ENCODE data around the gene PEDS1. TPM values are rescaled to one million over a fixed set of nuclear protein-coding genes. Genes with fewer than 3 reads are reported as not detected.

Gene PEDS1
- total and polyA plus RNA-seq, 2 of the 4 experiments (the other 2 are of a cell fraction) = 24.0 to 59.9 TPM

DNA sequence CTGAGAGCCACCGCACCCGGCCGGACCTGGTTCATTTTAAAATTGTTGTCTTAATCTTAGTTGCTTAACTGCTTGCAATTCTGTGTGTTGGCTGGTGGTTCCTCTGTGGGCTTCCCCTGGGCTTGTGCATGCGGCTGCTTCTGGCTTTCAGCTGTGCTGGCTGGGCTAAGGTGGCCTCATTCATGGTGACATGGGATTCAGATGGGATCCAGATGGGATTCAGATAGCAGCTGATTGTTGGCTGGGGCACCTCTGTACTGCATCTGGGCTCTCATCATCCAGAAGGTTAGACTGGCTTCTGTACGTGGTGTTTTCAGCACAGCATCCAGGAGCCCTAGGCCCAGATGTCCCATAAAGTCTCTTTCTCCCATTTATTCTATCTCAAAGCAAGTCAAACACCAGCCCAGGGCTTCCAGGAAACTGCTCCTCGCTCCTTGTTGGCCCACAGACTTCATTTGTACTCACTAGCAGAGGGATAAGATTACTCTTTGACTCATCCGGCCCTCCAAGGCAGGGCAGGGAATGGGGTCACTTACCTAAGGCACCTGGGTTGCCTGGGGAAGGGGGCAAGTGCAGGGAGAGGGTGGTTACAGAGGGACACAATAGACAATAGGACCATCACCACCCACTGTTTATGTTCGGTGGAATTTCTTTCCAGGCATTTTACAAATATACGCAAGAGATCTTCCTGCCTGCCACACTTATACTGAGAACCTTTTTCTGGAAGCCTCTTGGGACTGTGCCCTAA, 10.2 kb upstream of the PEDS1 start:
- Histone ChIP-seq H3K79me1 (ENCODE audit: low read depth in 1 of 2, low read length in 2 of 2) (peaks cover 0 to 23% of the 10 kb centered on the region in 2 experiments; a peak in 1 of 4 replicates), H2BK5ac (ENCODE audit: low read depth, low read length, poor library complexity, severe bottlenecking) (peak overlapping the region; percentile 65), H4K91ac (ENCODE audit: insufficient read depth, low read depth, low read length) (peak overlapping the region; percentile 84), H3K9me1 (ENCODE audit: insufficient read depth, low read length) (peaks cover 16% of the 10 kb centered on the region; the same call in 1 of the 2 replicates), H3K27ac (ENCODE audit: insufficient read depth, low read length) (peak overlapping the region; percentile 69), H2AFZ (replicated peaks; ENCODE audit: low read length, poor library complexity) (peak overlapping the region; percentile 69), H4K5ac (ENCODE audit: low read depth, low read length) (peak overlapping the region; percentile 45), H3K18ac (ENCODE audit: low read depth, low read length) (peak overlapping the region; percentile 38), H2BK20ac (ENCODE audit: low read depth, low read length) (peak overlapping the region; percentile 88), H4K20me1 (ENCODE audit: insufficient read depth, low read length) (no peaks in the 10 kb centered on the region), H3K56ac (ENCODE audit: extremely low read depth, insufficient read depth, low read length) (no peak overlapping the region), H4K8ac (ENCODE audit: low read depth in 2 of 2, low read length in 2 of 2) (peak overlapping the region; percentile 41 to 87), H3K9ac (ENCODE audit: low read depth, low read length) (no peak overlapping the region), H3K9me3 (ENCODE audit: control insufficient read depth, insufficient read depth, low read length) (no peaks in the 10 kb centered on the region), H3K14ac (replicated peaks; ENCODE audit: low read depth, low read length) (peak overlapping the region; percentile 90), H2AK9ac (replicated peaks; ENCODE audit: low read depth, low read length, poor library complexity) (peak overlapping the region; percentile 53), H2BK120ac (ENCODE audit: low read depth, low read length) (peak overlapping the region; percentile 90), H3K4me1 (ENCODE audit: control insufficient read depth, insufficient read depth, low read length) (peaks cover 8% of the 10 kb centered on the region), H2BK15ac (ENCODE audit: low read depth, low read length) (peak overlapping the region; percentile 96), H3K4me2 (ENCODE audit: low read depth, low read length) (no peak overlapping the region), H3K36me3 (ENCODE audit: control insufficient read depth, insufficient read depth, low read length) (no peaks in the 10 kb centered on the region), H3K4ac (ENCODE audit: low read depth, low read length) (peak overlapping the region; percentile 79), H2AK5ac (ENCODE audit: low read depth, low read length) (peak overlapping the region; percentile 83), H3K4me3 (ENCODE audit: insufficient read depth, low read depth, low read length) (no peak overlapping the region), H3K27me3 (ENCODE audit: control insufficient read depth, insufficient read depth, low read length) (no peaks in the 10 kb centered on the region), H3K23ac (ENCODE audit: low read depth, low read length) (0 out of 2 replicates have a peak overlapping the region, but pooled peaks have one; percentile 41)
- DNase-seq (peak; percentile 44), ATAC-seq (ENCODE audit: low read depth) (no peak)
- POLR2A ChIA-PET (ENCODE audit: unreplicated experiment) = no interaction called here
- dilution Hi-C loops (cut with HindIII; ENCODE audit: low sequenced_read_pairs, unreplicated experiment) (no loop called here), in situ Hi-C loops (cut with MboI; ENCODE audit: low sequenced_read_pairs) (no loop called here), intact Hi-C loops (cut with micrococcal nuclease) (no loop called here)
- WGBS, 2 experiments (ENCODE audit: extremely low coverage in 2 of 2, insufficient read length in 1 of 2) = no CpG with 5 or more reads among the region's 9 CpGs
- BruUV-seq (replicated peaks) = no TSS peak
- CTCF ChIA-PET = interaction anchor here (1.5 kb wide), 1 partner anchor 43 kb away, joined by 3 read pairs; no protein-coding TSS in a partner anchor
- TF ChIP-seq, protein P1, sequence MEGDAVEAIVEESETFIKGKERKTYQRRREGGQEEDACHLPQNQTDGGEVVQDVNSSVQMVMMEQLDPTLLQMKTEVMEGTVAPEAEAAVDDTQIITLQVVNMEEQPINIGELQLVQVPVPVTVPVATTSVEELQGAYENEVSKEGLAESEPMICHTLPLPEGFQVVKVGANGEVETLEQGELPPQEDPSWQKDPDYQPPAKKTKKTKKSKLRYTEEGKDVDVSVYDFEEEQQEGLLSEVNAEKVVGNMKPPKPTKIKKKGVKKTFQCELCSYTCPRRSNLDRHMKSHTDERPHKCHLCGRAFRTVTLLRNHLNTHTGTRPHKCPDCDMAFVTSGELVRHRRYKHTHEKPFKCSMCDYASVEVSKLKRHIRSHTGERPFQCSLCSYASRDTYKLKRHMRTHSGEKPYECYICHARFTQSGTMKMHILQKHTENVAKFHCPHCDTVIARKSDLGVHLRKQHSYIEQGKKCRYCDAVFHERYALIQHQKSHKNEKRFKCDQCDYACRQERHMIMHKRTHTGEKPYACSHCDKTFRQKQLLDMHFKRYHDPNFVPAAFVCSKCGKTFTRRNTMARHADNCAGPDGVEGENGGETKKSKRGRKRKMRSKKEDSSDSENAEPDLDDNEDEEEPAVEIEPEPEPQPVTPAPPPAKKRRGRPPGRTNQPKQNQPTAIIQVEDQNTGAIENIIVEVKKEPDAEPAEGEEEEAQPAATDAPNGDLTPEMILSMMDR (conservative IDR thresholded peaks at IDR 0.05; ENCODE audit: low read depth, low read length) = no peak
- TF ChIP-seq MAFK (IDR thresholded peaks at IDR 0.05; ENCODE audit: low read depth, low read length) (no peak), FOS (IDR thresholded peaks at IDR 0.05; ENCODE audit: low read depth, low read length) (no peak), POLR2A (IDR thresholded peaks at IDR 0.05; ENCODE audit: low read depth, low read length) (no peak), BHLHE40 (IDR thresholded peaks at IDR 0.05; ENCODE audit: low read depth, low read length) (no peak), NFE2L2 (IDR thresholded peaks at IDR 0.05; ENCODE audit: low read depth, low read length) (no peak), RCOR1 (IDR thresholded peaks at IDR 0.05; ENCODE audit: insufficient replicate concordance, low read length) (no peak), CEBPB (IDR thresholded peaks at IDR 0.05; ENCODE audit: low read depth, low read length) (no peak), RAD21 (IDR thresholded peaks at IDR 0.05; ENCODE audit: low read length) (no peak), CHD1 (IDR thresholded peaks at IDR 0.05; ENCODE audit: low read depth, low read length) (no peak), SMC3 (IDR thresholded peaks at IDR 0.05; ENCODE audit: low read depth, low read length) (no peak), MAZ (IDR thresholded peaks at IDR 0.05; ENCODE audit: borderline replicate concordance, low read depth, low read length) (no peak), MXI1 (IDR thresholded peaks at IDR 0.05; ENCODE audit: borderline replicate concordance, low read depth, low read length) (no peak)
- TF ChIP-seq, protein P2, sequence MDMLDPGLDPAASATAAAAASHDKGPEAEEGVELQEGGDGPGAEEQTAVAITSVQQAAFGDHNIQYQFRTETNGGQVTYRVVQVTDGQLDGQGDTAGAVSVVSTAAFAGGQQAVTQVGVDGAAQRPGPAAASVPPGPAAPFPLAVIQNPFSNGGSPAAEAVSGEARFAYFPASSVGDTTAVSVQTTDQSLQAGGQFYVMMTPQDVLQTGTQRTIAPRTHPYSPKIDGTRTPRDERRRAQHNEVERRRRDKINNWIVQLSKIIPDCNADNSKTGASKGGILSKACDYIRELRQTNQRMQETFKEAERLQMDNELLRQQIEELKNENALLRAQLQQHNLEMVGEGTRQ (IDR thresholded peaks at IDR 0.05; ENCODE audit: low read depth, low read length) = no peak
- TF ChIP-seq, protein P3, sequence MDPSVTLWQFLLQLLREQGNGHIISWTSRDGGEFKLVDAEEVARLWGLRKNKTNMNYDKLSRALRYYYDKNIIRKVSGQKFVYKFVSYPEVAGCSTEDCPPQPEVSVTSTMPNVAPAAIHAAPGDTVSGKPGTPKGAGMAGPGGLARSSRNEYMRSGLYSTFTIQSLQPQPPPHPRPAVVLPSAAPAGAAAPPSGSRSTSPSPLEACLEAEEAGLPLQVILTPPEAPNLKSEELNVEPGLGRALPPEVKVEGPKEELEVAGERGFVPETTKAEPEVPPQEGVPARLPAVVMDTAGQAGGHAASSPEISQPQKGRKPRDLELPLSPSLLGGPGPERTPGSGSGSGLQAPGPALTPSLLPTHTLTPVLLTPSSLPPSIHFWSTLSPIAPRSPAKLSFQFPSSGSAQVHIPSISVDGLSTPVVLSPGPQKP (IDR thresholded peaks at IDR 0.05; ENCODE audit: borderline replicate concordance, low read depth, low read length) = no peak

Data from IMR-90 (cell line).